ENCODE results near the gene CHD9.
"Not testable (repeated sequence)": the region's sequence is repeated elsewhere in the genome, so short reads cannot be mapped to it uniquely, and the experiment has no call there.

The CHD9 gene, protein sequence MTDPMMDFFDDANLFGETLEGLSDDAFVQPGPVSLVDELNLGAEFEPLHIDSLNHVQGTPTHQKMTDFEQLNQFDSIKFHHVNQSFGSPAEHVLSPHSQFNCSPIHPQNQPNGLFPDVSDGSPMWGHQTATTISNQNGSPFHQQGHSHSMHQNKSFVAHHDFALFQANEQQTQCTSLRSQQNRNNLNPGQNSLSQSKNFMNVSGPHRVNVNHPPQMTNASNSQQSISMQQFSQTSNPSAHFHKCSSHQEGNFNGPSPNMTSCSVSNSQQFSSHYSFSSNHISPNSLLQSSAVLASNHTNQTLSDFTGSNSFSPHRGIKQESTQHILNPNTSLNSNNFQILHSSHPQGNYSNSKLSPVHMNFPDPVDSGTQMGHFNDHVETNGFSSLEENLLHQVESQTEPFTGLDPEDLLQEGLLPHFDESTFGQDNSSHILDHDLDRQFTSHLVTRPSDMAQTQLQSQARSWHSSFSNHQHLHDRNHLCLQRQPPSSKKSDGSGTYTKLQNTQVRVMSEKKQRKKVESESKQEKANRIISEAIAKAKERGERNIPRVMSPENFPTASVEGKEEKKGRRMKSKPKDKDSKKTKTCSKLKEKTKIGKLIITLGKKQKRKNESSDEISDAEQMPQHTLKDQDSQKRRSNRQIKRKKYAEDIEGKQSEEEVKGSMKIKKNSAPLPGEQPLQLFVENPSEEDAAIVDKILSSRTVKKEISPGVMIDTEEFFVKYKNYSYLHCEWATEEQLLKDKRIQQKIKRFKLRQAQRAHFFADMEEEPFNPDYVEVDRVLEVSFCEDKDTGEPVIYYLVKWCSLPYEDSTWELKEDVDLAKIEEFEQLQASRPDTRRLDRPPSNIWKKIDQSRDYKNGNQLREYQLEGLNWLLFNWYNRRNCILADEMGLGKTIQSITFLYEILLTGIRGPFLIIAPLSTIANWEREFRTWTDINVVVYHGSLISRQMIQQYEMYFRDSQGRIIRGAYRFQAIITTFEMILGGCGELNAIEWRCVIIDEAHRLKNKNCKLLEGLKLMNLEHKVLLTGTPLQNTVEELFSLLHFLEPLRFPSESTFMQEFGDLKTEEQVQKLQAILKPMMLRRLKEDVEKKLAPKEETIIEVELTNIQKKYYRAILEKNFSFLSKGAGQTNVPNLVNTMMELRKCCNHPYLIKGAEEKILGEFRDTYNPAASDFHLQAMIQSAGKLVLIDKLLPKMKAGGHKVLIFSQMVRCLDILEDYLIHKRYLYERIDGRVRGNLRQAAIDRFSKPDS (N-terminal part only)

GRCh38 chr16:53054670-53055485 is at the start of gene CHD9:
Gene CHD9, plus strand, starts transcription at chr16:53054991. Its CDS starts 101,099 bp downstream, at chr16:53156090.
- peak; percentile 74 for DNase-seq

DNA sequence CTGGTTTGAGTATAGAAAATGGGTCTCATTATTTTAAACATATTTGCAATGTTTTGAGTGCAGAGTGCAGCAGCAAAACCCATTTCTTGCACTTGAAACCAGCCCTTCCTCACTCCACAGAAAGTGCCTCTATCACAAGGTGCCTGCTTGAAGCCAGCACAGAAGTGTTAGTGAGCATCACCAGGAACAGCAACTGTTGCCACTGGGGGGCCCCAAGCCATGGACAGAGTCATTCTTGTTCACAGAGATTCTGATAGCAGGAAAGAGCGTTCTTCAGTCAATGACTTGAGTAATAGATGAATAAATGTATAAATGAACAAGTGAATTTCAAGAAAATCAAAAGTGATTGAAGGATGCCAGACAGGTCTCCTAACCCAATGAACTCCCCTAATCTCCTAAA is 47.7 kb upstream of the CHD9 start:
- DNase-seq = no peak

DNA sequence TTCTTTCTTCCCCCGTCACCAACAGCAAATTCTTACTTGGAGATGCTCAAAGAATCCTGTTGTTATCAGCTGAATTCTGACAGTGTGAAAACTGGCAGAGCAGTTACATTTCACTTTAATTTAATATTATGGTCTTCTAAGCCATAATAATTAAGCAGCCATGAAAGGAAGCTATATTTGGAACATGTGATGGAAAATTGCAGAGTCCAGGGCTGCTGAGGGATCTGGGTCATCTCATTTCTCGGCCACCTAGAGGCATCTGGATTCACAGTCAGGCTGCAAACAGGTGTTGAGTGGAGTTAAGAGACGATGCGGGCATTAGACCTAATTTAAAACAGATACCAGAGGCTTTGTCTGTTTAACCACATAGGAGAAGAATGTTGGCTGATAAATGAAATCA is 40.5 kb upstream of the CHD9 start:
- DNase-seq = no peak

- no peak for DNase-seq
Observed at GRCh38 chr16:53018834-53019416, 35.9 kb upstream of the CHD9 start.

DNA sequence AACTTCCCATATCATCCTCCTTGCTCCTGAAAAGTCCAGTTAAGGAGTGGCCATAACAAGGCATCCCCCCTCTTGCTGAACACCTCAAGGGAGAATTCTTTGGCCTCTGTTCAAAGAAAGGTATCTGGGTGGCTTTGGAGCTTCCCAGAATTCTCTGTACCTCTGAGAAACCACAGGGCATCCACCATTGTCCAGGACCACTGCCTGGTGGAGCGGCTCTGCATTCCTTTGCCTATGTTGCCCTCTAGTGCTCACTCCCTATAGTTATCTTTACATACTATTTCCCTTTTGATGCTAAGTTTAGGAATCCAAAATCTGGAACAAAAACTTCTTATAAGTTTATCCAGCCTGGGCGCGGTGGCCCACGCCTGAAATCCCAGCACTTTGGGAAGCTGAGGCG is 32.4 kb upstream of the CHD9 start:
- DNase-seq = no peak

DNA sequence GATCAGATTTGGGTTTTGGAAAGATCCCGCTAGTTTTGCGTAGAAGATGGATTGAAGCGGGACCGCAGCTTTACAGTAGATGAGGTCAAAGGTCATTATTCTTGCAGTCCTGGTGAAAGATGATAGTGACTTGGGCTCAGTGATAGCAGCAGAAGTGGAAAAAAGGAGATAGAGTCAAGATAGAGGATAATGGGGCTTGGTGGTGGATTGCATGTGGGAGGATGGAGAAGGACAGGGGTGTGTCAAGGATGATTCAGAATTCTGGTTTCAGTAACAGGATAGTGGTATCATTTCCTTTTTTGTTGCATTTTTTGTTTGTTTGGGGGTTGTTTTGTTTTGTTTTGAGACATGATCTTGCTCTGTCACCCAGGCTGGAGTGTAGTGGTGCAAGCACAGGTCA is 30.7 kb upstream of the CHD9 start:
- DNase-seq = no peak

DNA sequence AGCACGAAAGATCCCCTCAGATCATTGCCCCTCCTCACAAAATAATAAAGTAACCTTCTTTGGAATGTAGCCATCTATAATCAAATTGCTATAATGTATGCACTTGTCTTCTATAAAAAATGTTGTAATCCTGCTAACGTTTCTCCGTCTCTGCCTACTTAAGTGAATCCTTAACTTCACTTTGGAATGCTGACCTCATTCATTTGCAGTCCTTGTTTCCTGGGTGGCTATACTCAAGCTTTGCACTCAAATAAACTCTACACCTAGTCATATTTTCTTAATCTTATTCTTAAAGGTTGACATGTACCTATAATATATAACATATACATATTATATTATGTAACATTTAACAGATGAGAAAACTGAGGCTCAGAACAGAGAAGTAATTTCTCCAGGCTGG is 24.8 kb upstream of the CHD9 start:
- DNase-seq = no peak

GRCh38 chr16:53031323-53031942 is 23.4 kb upstream of the CHD9 start:
- DNase-seq = no peak

GRCh38 chr16:53034306-53034705 is 20.5 kb upstream of the CHD9 start:
- no peak for DNase-seq

GRCh38 chr16:53035176-53035942 is 19.4 kb upstream of the CHD9 start:
- no peak for DNase-seq

DNA sequence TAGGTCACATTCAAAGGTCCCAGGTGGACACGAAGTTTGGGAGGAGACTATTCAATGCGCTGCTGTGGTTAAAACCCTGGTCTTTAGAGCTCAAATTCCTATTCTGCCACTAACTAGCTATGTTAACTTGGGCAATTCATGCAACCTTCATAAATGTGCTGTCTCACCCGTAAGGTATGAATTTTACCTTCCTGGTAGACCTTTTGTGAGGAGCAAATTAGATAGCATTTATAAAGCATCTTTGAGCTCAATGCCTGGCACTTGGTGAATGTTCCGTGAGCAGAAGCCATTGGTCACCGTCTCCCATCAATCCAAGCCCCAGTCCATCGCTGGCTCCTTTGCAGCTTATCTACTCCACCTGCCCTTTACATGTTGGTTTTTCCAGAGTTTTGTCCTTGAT is 18.7 kb upstream of the CHD9 start:
- no peak for DNase-seq

DNA sequence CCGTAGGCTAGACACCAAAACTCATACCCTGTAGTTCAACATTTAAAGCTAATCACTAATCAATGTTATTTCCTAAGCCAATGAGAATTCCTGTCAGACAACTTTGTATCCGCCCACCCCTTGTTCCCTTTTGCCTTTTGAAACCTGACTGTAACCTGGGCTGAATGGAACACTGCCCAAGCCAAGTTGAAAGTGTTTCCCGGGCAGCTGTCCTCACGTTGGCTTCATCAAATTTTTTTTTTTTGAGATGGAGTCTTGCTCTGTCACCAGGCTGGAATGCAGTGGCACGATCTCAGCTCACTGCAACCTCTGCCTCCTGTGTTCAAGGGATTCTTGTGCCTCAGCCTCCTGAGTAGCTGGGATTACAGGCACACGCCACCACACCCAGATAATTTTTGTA is 18.1 kb upstream of the CHD9 start:
- DNase-seq = not testable (repeated sequence)

DNA sequence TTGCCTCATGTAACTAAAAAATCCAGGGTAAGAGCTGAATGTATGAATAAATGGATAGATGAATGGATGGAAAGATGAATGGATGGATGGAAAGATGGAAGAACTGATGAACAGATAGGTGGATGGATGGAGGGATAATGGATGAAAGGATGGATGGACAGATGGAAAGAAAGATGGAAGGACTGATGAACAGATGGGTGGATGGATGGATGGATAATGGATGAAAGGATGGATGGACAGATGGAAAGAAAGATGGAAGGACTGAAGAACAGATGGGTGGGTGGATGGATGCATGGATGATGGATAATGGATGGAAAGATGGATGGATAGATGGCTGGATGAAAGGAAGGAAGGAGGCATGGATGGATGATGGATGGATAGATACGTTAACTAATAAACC is 14.0 kb upstream of the CHD9 start:
- DNase-seq = no peak

GRCh38 chr16:53041320-53042051 is 13.3 kb upstream of the CHD9 start:
- no peak for DNase-seq

DNA sequence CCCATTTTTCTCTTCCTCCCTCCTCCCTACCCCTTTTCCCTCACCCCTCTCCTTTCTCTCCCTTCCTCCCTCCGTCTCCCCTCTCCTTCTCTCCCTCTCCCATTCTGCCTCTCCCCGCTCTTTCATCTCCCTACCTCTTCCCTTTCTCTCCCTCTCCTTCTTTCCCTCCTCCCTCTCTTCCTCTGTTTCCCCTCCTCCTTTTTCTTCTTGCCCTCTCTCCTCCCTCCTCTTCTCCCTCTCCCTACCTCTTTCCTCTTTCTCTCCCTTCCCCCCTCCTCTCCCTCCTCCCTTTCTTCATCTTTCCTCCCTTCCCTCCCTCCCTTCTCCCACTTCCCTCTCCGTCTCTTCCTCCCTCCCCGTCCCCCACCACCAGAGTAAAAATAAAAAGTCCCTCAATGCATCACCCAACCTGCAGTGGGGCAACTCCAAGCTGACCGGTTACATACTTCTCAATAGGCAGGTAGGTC is 12.5 kb upstream of the CHD9 start:
- DNase-seq = no peak

DNA sequence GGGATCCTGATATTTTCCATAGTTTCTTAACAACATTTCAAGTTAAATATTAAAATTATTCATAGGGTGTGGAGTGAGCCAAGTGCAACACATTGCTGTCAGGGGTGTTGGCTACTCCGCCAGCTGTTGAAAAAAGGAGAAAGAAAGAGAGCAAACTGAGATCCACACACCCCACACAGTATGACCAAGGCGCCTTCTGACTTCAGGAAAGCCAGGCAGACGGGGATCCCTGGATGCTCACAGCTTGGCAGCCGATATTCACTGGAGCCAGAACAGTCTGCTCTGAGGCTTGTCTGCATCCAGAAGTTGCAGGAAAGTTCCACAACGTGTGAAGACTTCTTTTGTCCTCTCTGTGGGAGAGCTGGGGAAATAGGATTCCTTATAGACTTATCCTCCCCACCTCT is 11.4 kb upstream of the CHD9 start:
- no peak for DNase-seq

- DNase-seq = no peak
Observed at GRCh38 chr16:53043986-53044601, 10.7 kb upstream of the CHD9 start.

DNA sequence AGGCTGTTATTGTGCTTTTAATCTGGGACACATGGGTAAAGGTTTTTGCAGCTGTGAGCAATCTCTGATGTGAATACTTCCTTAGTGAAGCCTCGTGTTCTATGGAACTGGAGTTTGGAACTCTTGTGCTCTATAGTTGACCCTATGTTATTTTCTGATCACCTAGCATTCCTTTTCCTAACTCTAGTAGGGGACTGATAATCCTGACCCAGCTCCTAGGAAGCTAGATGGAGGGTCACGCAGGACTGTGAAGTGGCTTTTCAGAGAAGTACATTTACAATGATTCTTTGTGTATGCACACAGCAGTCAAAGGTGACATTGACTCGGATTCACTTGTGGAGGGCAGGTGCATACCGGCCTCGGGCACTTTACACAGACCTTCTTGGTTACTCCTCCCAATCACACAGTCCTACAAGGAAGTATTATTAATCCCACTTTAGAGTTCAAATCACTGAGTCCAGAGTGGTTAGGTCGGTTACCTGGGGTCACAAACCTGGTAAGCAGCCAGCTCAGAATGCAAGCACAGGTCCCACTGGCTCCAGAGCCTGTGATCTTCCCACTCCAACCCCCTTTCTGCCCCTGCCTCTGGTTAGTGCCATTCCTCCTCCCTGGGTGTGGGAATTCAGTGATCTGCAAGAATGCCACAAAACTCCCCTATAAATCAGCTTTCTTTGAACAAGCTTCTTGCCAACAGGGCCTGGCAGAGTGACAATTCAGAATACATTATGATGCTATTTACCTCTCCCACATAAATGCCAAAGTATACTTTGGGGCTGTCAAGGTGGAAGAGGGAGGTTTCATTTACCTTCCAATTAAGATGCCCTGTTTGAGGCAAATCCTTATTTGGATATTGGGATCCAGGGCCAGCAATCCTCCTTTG is 9.2 kb upstream of the CHD9 start:
- no peak for DNase-seq
